Endothelial cell of umbilical vein (primary cell): Measurements from ENCODE around the gene ANGPTL4. TPM values are rescaled to one million over a fixed set of nuclear protein-coding genes. Genes with fewer than 3 reads are reported as not detected.

Experiments
- BruUV-seq: library from RNA; stranded (reverse); fragments of 400-500 nt; replicated peaks from 2 replicates; lab custom pipeline; 2021; lab: Mats Ljungman, UMichigan
- CTCF ChIA-PET: fragments of 300-600, 350-600 bp; sonication (Branson Sonifier 250); formaldehyde crosslinking; loops from one replicate; lab custom pipeline; 2021; ENCODE audit warnings: antibody characterized with exemption, inconsistent platforms; lab: Charles Lee
- POLR2A ChIA-PET: fragments of 300-600, 350-600 bp; sonication (Branson Sonifier 250); formaldehyde crosslinking; loops from one replicate; lab custom pipeline; 2021; ENCODE audit warnings: antibody characterized with exemption, inconsistent platforms; lab: Charles Lee
- DNase-seq: peaks from one replicate; pipeline ENCODE4 v3.0.0-alpha.2; 2011; ENCODE audit warnings: low read depth, low spot score
- FAIRE-seq: peaks from 2 replicates; lab custom pipeline; 2011; peaks lifted over from hg19 to GRCh38; lab: Jason Lieb, UNC
- H2AFZ ChIP-seq: 2 replicates; pipeline ENCODE4 v1.6.0; 2012; ENCODE audit warnings: low read depth, low read length, control low read depth, inconsistent platforms
- H3K27ac ChIP-seq: 2 replicates; pipeline ENCODE4 v1.5.1; 2011; ENCODE audit warnings: low read depth, mild to moderate bottlenecking, control low read depth, low read length, moderate library complexity; ENCODE audit not compliant: insufficient read depth
- H3K27me3 ChIP-seq, 2 experiments: 2 replicates each; pipeline versions ENCODE4 v1.6.0 to v1.6.1; 2011; ENCODE audit warnings: low read length in 2 of 2, mixed read lengths in 1 of 2; ENCODE audit not compliant: control insufficient read depth in 2 of 2, insufficient read depth in 2 of 2
- H3K36me3 ChIP-seq, 2 experiments: 2 replicates in 1 of 2; 3 replicates in 1 of 2; pipeline ENCODE4 v1.5.1; 2011; ENCODE audit warnings: low read length in 2 of 2, mild to moderate bottlenecking in 1 of 2, moderate library complexity in 1 of 2; ENCODE audit not compliant: control insufficient read depth in 2 of 2, insufficient read depth in 2 of 2; ENCODE audit errors: extremely low read depth in 1 of 2
- H3K4me1 ChIP-seq: 3 replicates; pipeline ENCODE4 v1.5.1; 2011; ENCODE audit warnings: mild to moderate bottlenecking, low read length; ENCODE audit not compliant: control insufficient read depth, insufficient read depth; ENCODE audit errors: extremely low read depth
- H3K4me2 ChIP-seq: 2 replicates; pipeline ENCODE4 v1.6.1; 2011; ENCODE audit warnings: low read length, control low read depth, mixed read lengths; ENCODE audit not compliant: insufficient read depth
- H3K4me3 ChIP-seq, 3 experiments: fragments of 200-600 bp in 1 of 3; sonication (generic), shearing (Covaris generic) in 1 of 3; replicated peaks in 1 of 3; 2 replicates each; pipeline ENCODE4 v1.5.1; 2011 to 2016; ENCODE audit warnings: control low read depth in 3 of 3, low read length in 3 of 3, mild to moderate bottlenecking in 2 of 3, inconsistent platforms in 1 of 3, low read depth in 1 of 3, moderate library complexity in 1 of 3; ENCODE audit not compliant: insufficient read depth in 1 of 3
- H3K79me2 ChIP-seq: 2 replicates; pipeline ENCODE4 v1.6.0; 2012; ENCODE audit warnings: low read length, inconsistent platforms; ENCODE audit not compliant: control insufficient read depth, insufficient read depth
- H3K9ac ChIP-seq: replicated peaks from 2 replicates; pipeline ENCODE3; 2011; ENCODE audit warnings: low read length, control low read depth; ENCODE audit not compliant: insufficient read depth; ENCODE audit errors: extremely low read depth
- H3K9me1 ChIP-seq: replicated peaks from 3 replicates; pipeline ENCODE4 v1.6.0; 2011; ENCODE audit warnings: mild to moderate bottlenecking, low read length; ENCODE audit not compliant: control insufficient read depth, insufficient read depth; ENCODE audit errors: extremely low read depth
- H3K9me3 ChIP-seq: replicated peaks from 2 replicates; pipeline ENCODE4 v1.5.1; 2012; ENCODE audit warnings: low read length, inconsistent platforms; ENCODE audit not compliant: control insufficient read depth, insufficient read depth
- H4K20me1 ChIP-seq: replicated peaks from 2 replicates; pipeline ENCODE3; 2011; ENCODE audit warnings: mild to moderate bottlenecking, low read length; ENCODE audit not compliant: control insufficient read depth, insufficient read depth; ENCODE audit errors: extremely low read depth
- CTCF ChIP-seq, 2 donors: IDR thresholded peaks; 1 replicate in 1 of 2; 2 replicates in 1 of 2; pipeline ENCODE4 v1.5.1; 2011; ENCODE audit warnings: low read length in 2 of 2, mild to moderate bottlenecking in 2 of 2, moderate library complexity in 2 of 2, control low read depth in 1 of 2, inconsistent platforms in 1 of 2, low read depth in 1 of 2; ENCODE audit not compliant: insufficient read depth in 1 of 2; ENCODE audit errors: extremely low read depth in 1 of 2
- EZH2 ChIP-seq: IDR thresholded peaks from 2 replicates; pipeline ENCODE4 v1.6.1; 2012; ENCODE audit warnings: borderline replicate concordance, low read depth, mild to moderate bottlenecking, moderate library complexity, low read length, inconsistent platforms; ENCODE audit not compliant: severe bottlenecking
- FOS ChIP-seq: IDR thresholded peaks from 2 replicates; pipeline ENCODE4 v1.6.1; 2011; ENCODE audit warnings: mild to moderate bottlenecking, low read length, moderate library complexity, borderline replicate concordance; ENCODE audit not compliant: insufficient read depth
- GATA2 ChIP-seq: IDR thresholded peaks from 2 replicates; pipeline ENCODE4 v1.7.0; 2011; ENCODE audit warnings: low read depth, mild to moderate bottlenecking, moderate library complexity, mixed read lengths, low read length; ENCODE audit not compliant: insufficient read length, insufficient read depth
- JUN ChIP-seq: IDR thresholded peaks from 2 replicates; pipeline ENCODE4 v1.6.1; 2011; ENCODE audit warnings: borderline replicate concordance, low read depth; ENCODE audit not compliant: insufficient read length, insufficient read depth
- MYC ChIP-seq: IDR thresholded peaks from one replicate; pipeline ENCODE4 v1.6.1; 2011; ENCODE audit warnings: mild to moderate bottlenecking, low read depth, low read length
- POLR2A ChIP-seq: IDR thresholded peaks from 2 replicates; pipeline ENCODE4 v1.6.1; 2012; ENCODE audit warnings: low read depth, mild to moderate bottlenecking, control low read depth, low read length
- POLR2AphosphoS5 ChIP-seq: IDR thresholded peaks from 2 replicates; pipeline ENCODE4 v1.6.1; 2012; ENCODE audit warnings: low read depth, mild to moderate bottlenecking, control low read depth, low read length, moderate library complexity; ENCODE audit not compliant: insufficient read depth
- dilution Hi-C: fragments of 300-500 bp; cut with MboI; formaldehyde crosslinking; loops from one replicate; pipeline ENCODE4 v1.15.0; 2019; ENCODE audit warnings: low sequenced_read_pairs; ENCODE audit not compliant: extremely low pct_ligation_motif_present
- intact Hi-C: fragments of 100-400 bp; cut with micrococcal nuclease; formaldehyde crosslinking; loops from one replicate; pipeline ENCODE4 v1.10.0; 2022
- polyA plus RNA-seq, 4 experiments: library from polyadenylated mRNA; depleted of rRNA in 3 of 4; stranded (reverse) in 3 of 4; unstranded in 1 of 4; fragments of >200 nt; gene quantifications; 2 replicates each; pipeline versions ENCODE4 v1.2.1 to v1.2.3, GENCODE V29; 2011 to 2012; ENCODE audit warnings: missing spikeins in 1 of 4
- total RNA-seq: library from RNA; stranded (reverse); gene quantifications from 2 replicates; pipeline ENCODE4 v1.2.3, GENCODE V29; 2021
- TF ChIP-seq, protein P1 (sequence below): IDR thresholded peaks from 2 replicates; pipeline ENCODE4 v1.6.1; 2011; ENCODE audit not compliant: insufficient read depth, insufficient read length

ANGPTL4 gene
- total and polyA plus RNA-seq, 2 donors (not counting 3 experiments of a cell fraction or from before 2014, with no cell fraction given), result 3.9 to 14.1 TPM

DNA sequence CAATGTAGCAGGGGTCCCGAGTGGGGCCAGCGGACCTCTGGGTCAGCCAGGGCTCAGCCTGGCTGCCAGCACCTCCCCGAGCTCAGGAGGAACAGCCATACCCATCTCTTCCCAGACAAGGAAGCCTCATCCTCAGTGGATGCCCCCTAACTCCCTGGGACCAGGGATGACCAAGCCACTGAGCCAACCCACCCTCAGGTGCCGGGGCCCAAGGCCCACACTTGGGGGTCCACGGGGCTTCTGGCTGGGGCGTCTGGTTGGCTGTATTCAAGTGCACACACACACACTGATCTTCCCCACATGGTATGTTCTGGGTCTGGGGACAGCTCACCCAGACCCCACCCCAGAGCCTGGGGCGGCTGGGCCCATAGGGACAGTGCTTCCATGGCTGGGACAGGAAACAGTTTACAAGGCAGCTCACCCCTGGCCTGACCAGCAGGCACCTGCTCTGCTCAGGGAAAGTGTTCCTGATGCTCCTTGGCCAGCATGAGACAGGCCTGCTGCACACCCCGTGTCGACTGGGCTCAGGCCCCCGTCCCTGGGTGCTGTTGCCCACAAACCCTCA, 33.9 kb downstream of the ANGPTL4 start:
- peaks cover 44% of the 10 kb centered on the region for H3K79me2 ChIP-seq
- dilution Hi-C loops (no loop called here), intact Hi-C loops (loop anchor here (2.0 kb wide), 1 partner anchor 69 kb away; no protein-coding TSS in a partner anchor)
- no peaks in the 10 kb centered on the region for H3K9me3 ChIP-seq
- no TSS peak for BruUV-seq
- TF ChIP-seq MYC, result no peak
- no peak for TF ChIP-seq GATA2
- no peak for TF ChIP-seq POLR2A
- no peak for TF ChIP-seq POLR2AphosphoS5
- TF ChIP-seq, protein P1, sequence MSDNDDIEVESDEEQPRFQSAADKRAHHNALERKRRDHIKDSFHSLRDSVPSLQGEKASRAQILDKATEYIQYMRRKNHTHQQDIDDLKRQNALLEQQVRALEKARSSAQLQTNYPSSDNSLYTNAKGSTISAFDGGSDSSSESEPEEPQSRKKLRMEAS, result no peak
- no peak for TF ChIP-seq CTCF (IDR thresholded peaks at IDR 0.05; ENCODE audit: extremely low read depth in 1 of 2, insufficient read depth in 1 of 2, low read depth in 1 of 2, low read length in 2 of 2)
- no peak for TF ChIP-seq JUN
- no peak for TF ChIP-seq FOS
- TF ChIP-seq EZH2, result no peak
- POLR2A ChIA-PET, result interaction anchor here (1.2 kb wide), 1 partner anchor 43 kb away, joined by 3 read pairs; no protein-coding TSS in a partner anchor
- FAIRE-seq (no peak), DNase-seq (no peak)
- H3K4me3 ChIP-seq, result no peak overlapping the region
- H3K27ac ChIP-seq, result no peak overlapping the region
- no peak overlapping the region for H3K4me2 ChIP-seq
- H2AFZ ChIP-seq, result no peak overlapping the region
- H4K20me1 ChIP-seq, result no peaks in the 10 kb centered on the region
- no peaks in the 10 kb centered on the region for H3K9me1 ChIP-seq
- H3K27me3 ChIP-seq, result no peaks in the 10 kb centered on the region
- H3K9ac ChIP-seq, result no peak overlapping the region
- peaks cover 0 to 15% of the 10 kb centered on the region in 2 experiments for H3K36me3 ChIP-seq
- H3K4me1 ChIP-seq, result peaks cover 20% of the 10 kb centered on the region
- CTCF ChIA-PET, result interaction anchor here (0.9 to 4.0 kb wide), 7 partner anchors 15 to 50 kb away, joined by 3 to 79 read pairs (median 5); partner anchors contain the start of genes ANGPTL4 and MARCHF2
